HG02588 (cell line): ENCODE measurements around the gene SPATA31A5.
"Not testable (repeated sequence)": the region's sequence is repeated elsewhere in the genome, so short reads cannot be mapped to it uniquely, and the experiment has no call there.

Source experiments
- ATAC-seq: cut with Tn5 transposase; IDR thresholded peaks from one replicate; pipeline ENCODE4 v1.9.1; 2021; ENCODE audit warnings: mild to moderate bottlenecking, moderate library complexity; ENCODE audit not compliant: unreplicated experiment

The SPATA31A5 gene

DNA sequence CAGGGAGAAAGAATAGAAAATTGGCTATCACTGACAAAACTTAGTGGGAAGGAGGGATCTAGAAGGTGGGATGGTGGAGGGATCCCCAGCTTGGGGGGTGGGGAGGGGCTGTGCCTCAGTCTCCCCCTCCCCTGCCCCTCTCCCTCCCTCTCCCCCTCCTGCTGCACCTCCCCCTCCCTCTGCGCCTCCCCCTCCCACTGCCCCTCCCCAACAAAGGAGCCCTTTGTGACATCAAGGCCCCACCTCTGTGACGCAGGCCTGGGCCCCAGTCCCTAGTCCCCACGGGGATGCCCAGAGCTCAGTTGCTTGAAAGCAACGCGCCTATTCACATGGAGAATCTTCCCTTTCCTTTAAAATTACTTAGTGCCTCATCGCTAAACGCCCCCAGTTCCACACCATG lies at the start of gene SPATA31A5:
Gene SPATA31A5, plus strand, starts transcription at position 301 of the 400 bp plus-strand sequence. Its CDS starts 29 bp downstream, at position 330.
- ATAC-seq = not testable (repeated sequence)

DNA sequence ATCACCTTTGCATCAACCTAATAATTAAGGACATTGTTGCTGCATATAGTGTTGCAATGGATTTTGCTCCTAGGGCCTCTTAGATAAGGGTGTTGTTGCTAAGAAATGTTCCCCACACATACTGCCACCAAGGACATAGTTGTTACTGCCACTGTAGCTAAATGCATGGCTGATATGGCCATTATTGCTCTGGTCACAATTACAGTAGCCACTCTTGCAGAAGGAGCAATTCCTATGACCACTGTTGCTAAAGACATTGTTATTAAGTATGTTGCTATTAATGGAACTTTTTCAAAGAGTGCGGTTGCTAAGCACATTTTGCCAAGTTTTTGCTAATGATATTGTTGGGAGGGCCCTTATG lies 48.8 kb downstream of the SPATA31A5 start:
- ATAC-seq = not testable (repeated sequence)

DNA sequence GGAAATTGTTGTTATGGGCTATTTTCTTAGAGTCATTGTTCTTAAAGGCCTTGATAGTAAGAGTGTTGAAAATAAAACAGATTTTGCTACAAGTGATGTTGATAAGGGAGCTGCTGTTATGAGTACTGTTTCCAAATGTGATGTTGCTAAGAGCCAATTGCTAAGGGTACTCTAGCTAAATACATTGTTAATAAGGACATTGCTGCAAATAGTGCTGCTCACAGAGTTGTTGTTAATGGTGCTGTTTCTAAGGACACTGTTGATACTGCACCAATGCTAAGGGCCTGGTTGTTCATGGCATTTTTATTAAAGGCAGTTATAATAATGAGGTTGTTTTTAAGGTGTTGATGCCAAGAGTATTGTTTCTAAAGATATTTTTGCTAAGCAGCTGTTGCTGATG lies 52.2 kb downstream of the SPATA31A5 start:
- not testable (repeated sequence) for ATAC-seq
